PC-3 (cell line): ENCODE data around the gene MEF2C.

ENCODE experiments used
- CTCF ChIP-seq: fragments of 300-600 bp; sonication (generic); conservative IDR thresholded peaks from 2 replicates; pipeline ENCODE4 v1.5.1; 2017; ENCODE audit warnings: antibody characterized with exemption, low read depth, mild to moderate bottlenecking, low read length
- EZH2phosphoT487 ChIP-seq: fragments of 300-600 bp; sonication (generic); IDR thresholded peaks from 2 replicates; pipeline ENCODE4 v1.6.1; 2018; ENCODE audit warnings: mild to moderate bottlenecking, antibody characterized with exemption, low read length, borderline replicate concordance

- TF ChIP-seq CTCF (no peak), EZH2phosphoT487 (no peak)
Measured at GRCh38 chr5:88702332-88702731, 180.7 kb downstream of the MEF2C start.
